K562 (cell line): ENCODE measurements around the gene MTMR3. TPM values are rescaled to one million over a fixed set of nuclear protein-coding genes. Genes with fewer than 3 reads are reported as not detected.
"Not testable (repeated sequence)": the region's sequence is repeated elsewhere in the genome, so short reads cannot be mapped to it uniquely, and the experiment has no call there.

Experiments
- ATAC-seq: fragments of 200-7000 bp; cut with Tn5 transposase; 3 replicates; pipeline ENCODE4 v1.9.1; 2020; ENCODE audit warnings: moderate library complexity
- BruUV-seq: library from RNA; stranded (reverse); fragments of 400-500 nt; replicated peaks from 2 replicates; lab custom pipeline; 2021; lab: Mats Ljungman, UMichigan
- CTCF ChIA-PET: fragments of 300-600 bp; formaldehyde crosslinking; extraction: SDS; loops from one replicate; lab custom pipeline; 2021; ENCODE audit warnings: low intra/inter-chr PET ratio; lab: Yijun Ruan, JAX
- POLR2A ChIA-PET: fragments of 300-600, 350-650 bp; sonication (Branson Sonifier 250); formaldehyde crosslinking; extraction: SDS; loops from one replicate; lab custom pipeline; 2021; ENCODE audit warnings: antibody characterized with exemption, inconsistent platforms; lab: Yijun Ruan, JAX
- DNase-seq, 4 experiments: peaks; one replicate each; pipeline versions ENCODE4 v3.0.0 to v3.0.0-alpha.2; 2011 to 2018; ENCODE audit warnings: low spot score in 3 of 4, mixed read lengths in 3 of 4; ENCODE audit errors: extremely low read depth in 1 of 4
- FAIRE-seq: peaks from 2 replicates; lab custom pipeline; 2011; peaks lifted over from hg19 to GRCh38; lab: Jason Lieb, UNC
- H2AFZ ChIP-seq: 2 replicates; pipeline ENCODE4 v1.6.0; 2011; ENCODE audit warnings: low read depth, low read length, control low read depth, inconsistent platforms
- H3K27ac ChIP-seq: fragments of 200-600 bp; 3 replicates; pipeline ENCODE4 v1.8.0; 2011; ENCODE audit warnings: low read depth, mild to moderate bottlenecking, control low read depth, inconsistent platforms, low read length, moderate library complexity, mixed read lengths; ENCODE audit errors: extremely low read depth
- H3K27me3 ChIP-seq, 2 experiments: fragments of 300-600 bp in 1 of 2; 2 replicates in 1 of 2; 3 replicates in 1 of 2; pipeline versions ENCODE4 v1.6.0 to v1.8.0; 2011; ENCODE audit warnings: inconsistent platforms in 2 of 2, low read length in 2 of 2, mild to moderate bottlenecking in 1 of 2, mixed read lengths in 1 of 2, moderate library complexity in 1 of 2; ENCODE audit not compliant: control insufficient read depth in 2 of 2, insufficient read depth in 2 of 2
- H3K36me3 ChIP-seq: fragments of 300-600 bp; 3 replicates; pipeline ENCODE4 v1.8.0; 2011; ENCODE audit warnings: mild to moderate bottlenecking, low read length, inconsistent platforms; ENCODE audit not compliant: control insufficient read depth, insufficient read depth
- H3K4me1 ChIP-seq, 2 experiments: fragments of 200-600 bp in 1 of 2; replicated peaks in 1 of 2; 2 replicates in 1 of 2; 3 replicates in 1 of 2; pipeline versions ENCODE4 v1.5.1 to v1.8.0; 2011; ENCODE audit warnings: inconsistent platforms in 2 of 2, low read length in 2 of 2, mild to moderate bottlenecking in 1 of 2, mixed read lengths in 1 of 2, moderate library complexity in 1 of 2; ENCODE audit not compliant: control insufficient read depth in 2 of 2, insufficient read depth in 2 of 2
- H3K4me2 ChIP-seq: 2 replicates; pipeline ENCODE4 v1.6.1; 2011; ENCODE audit warnings: low read length, control low read depth, inconsistent platforms, mixed read lengths; ENCODE audit not compliant: insufficient read depth
- H3K4me3 ChIP-seq: fragments of 200-600 bp; sonication (generic), shearing (Covaris generic); 2 replicates; pipeline ENCODE4 v1.5.1; 2016; ENCODE audit warnings: control low read depth, inconsistent platforms
- H3K79me2 ChIP-seq: fragments of 200-600 bp; 3 replicates; pipeline ENCODE4 v1.8.0; 2011; ENCODE audit warnings: low read length, inconsistent platforms; ENCODE audit not compliant: control insufficient read depth, insufficient read depth
- H3K9ac ChIP-seq, 2 experiments: 2 replicates each; pipeline versions ENCODE4 v1.6.0 to v1.6.1; 2011; ENCODE audit warnings: low read depth in 2 of 2, low read length in 2 of 2, control low read depth in 1 of 2, inconsistent platforms in 1 of 2, mild to moderate bottlenecking in 1 of 2, mixed read lengths in 1 of 2; ENCODE audit not compliant: insufficient read depth in 1 of 2
- H3K9me1 ChIP-seq: one replicate; pipeline ENCODE4 v1.6.0; 2011; ENCODE audit warnings: inconsistent platforms, mild to moderate bottlenecking, low read length, moderate library complexity; ENCODE audit not compliant: control insufficient read depth, insufficient read depth
- H3K9me3 ChIP-seq: replicated peaks from 2 replicates; pipeline ENCODE4 v1.5.1; 2011; ENCODE audit warnings: low read depth, low read length, inconsistent platforms; ENCODE audit not compliant: control insufficient read depth, insufficient read depth
- H4K20me1 ChIP-seq: replicated peaks from 2 replicates; pipeline ENCODE4 v1.6.1; 2011; ENCODE audit warnings: low read length, inconsistent platforms, mixed read lengths; ENCODE audit not compliant: control insufficient read depth, insufficient read depth
- CHD4 ChIP-seq: fragments of 200-600 bp; sonication (generic); IDR thresholded peaks from 3 replicates; pipeline ENCODE4 v1.6.1; 2012; ENCODE audit warnings: low read depth, mild to moderate bottlenecking, mixed read lengths, low read length, inconsistent platforms; ENCODE audit not compliant: insufficient read depth, insufficient replicate concordance, poor library complexity, severe bottlenecking
- EWSR1 ChIP-seq: fragments of 450-650 bp; IDR thresholded peaks from 2 replicates; pipeline ENCODE4 v1.6.1; 2018; ENCODE audit warnings: borderline replicate concordance, mild to moderate bottlenecking, low read depth, moderate library complexity; ENCODE audit not compliant: partially characterized antibody
- ZNF699 ChIP-seq: fragments of 250-450 bp; sonication (Bioruptor Pico); IDR thresholded peaks from 2 replicates; pipeline ENCODE4 v1.8.0; 2021; ENCODE audit warnings: mild to moderate bottlenecking, moderate library complexity; ENCODE audit not compliant: insufficient replicate concordance
- WGBS: fragments of 100-300 bp; shearing (Covaris generic); methylation state at CpG from one replicate; pipeline ENCODE4 v1.1.6; 2016; ENCODE audit warnings: low coverage, mixed read lengths; ENCODE audit not compliant: insufficient coverage; ENCODE audit errors: missing lambda C conversion rate; 5-methylcytosine and 5-hydroxymethylcytosine counted together
- in situ Hi-C: fragments of 300-500 bp; cut with MboI; formaldehyde crosslinking; loops from 4 replicates; pipeline ENCODE4 v1.15.0; 2018; ENCODE audit warnings: inconsistent platforms, mixed read lengths
- intact Hi-C: fragments of 100-400 bp; cut with micrococcal nuclease; formaldehyde crosslinking; loops from 2 replicates; pipeline ENCODE4 v1.14.2; 2022
- polyA plus RNA-seq, 8 experiments: library from polyadenylated mRNA; depleted of rRNA in 4 of 8; stranded (reverse) in 5 of 8; unstranded in 3 of 8; fragments of >200 nt; fragmentation: Nextera tagmentation in 2 of 8; fragmentation: Illumina TruSeq in 1 of 8; extraction: Ambion mirVana in 2 of 8; extraction: Trizol in 1 of 8; gene quantifications; 2 replicates each; pipeline versions ENCODE4 v1.2.1 to v1.2.3, GENCODE V29; 2011 to 2014; ENCODE audit warnings: inconsistent platforms in 1 of 8, missing spikeins in 1 of 8
- total RNA-seq, 7 experiments: library from RNA; depleted of rRNA in 6 of 7; stranded (reverse); fragments of >200 nt in 6 of 7; fragmentation: Illumina TruSeq in 2 of 7; extraction: Trizol in 2 of 7; gene quantifications; 2 replicates each; pipeline versions ENCODE4 v1.2.1 to v1.2.3, GENCODE V29; 2011 to 2021; ENCODE audit warnings: low replicate concordance in 1 of 7

Gene MTMR3
- total and polyA plus RNA-seq, 9 of the 15 experiments (the other 6 are each of a cell fraction or from before 2014, with no cell fraction given), result 1.6 to 13.7 (median 7.9) TPM

- FAIRE-seq (no peak), ATAC-seq (no peak), DNase-seq (no peak)
- Histone ChIP-seq H3K4me2 (no peak overlapping the region), H3K9me3 (no peaks in the 10 kb centered on the region), H3K9ac (no peak overlapping the region), H3K79me2 (no peaks in the 10 kb centered on the region), H2AFZ (no peak overlapping the region), H4K20me1 (no peaks in the 10 kb centered on the region), H3K27me3 (no peaks in the 10 kb centered on the region), H3K36me3 (no peaks in the 10 kb centered on the region), H3K9me1 (no peaks in the 10 kb centered on the region), H3K4me1 (no peaks in the 10 kb centered on the region; a peak in 1 of 5 replicates), H3K4me3 (no peak overlapping the region), H3K27ac (no peak overlapping the region)
- TF ChIP-seq EWSR1 (no peak), ZNF699 (no peak), CHD4 (no peak)
- WGBS, result 22% methylated on average over 3 of the region's 3 CpGs
- intact Hi-C loops (no loop called here), in situ Hi-C loops (no loop called here)
- ChIA-PET CTCF (no interaction called here), POLR2A (no interaction called here)
- BruUV-seq, result no TSS peak
These were observed 26.5 kb upstream of the MTMR3 start for GRCh38 chr22:29856496-29856895.

GRCh38 chr22:29859030-29859429 lies 23.9 kb upstream of the MTMR3 start:
- CTCF ChIA-PET, intact Hi-C loops: not testable (repeated sequence)

More at GRCh38 chr22:29859030-29859429, 23.9 kb upstream of the MTMR3 start:
- H3K9ac ChIP-seq, H4K20me1 ChIP-seq, H3K79me2 ChIP-seq, BruUV-seq, in situ Hi-C loops, H3K9me1 ChIP-seq, DNase-seq, H3K4me1 ChIP-seq, ATAC-seq, H3K27me3 ChIP-seq, H2AFZ ChIP-seq, H3K4me3 ChIP-seq, H3K27ac ChIP-seq, FAIRE-seq, H3K9me3 ChIP-seq, H3K36me3 ChIP-seq, H3K4me2 ChIP-seq, POLR2A ChIA-PET: not testable (repeated sequence)
- 33% methylated on average over 4 of the region's 9 CpGs for WGBS
